Stimulated activated CD8-positive, alpha-beta memory T cell treated with anti-CD3 and anti-CD28 coated beads, Interleukin-4, amount 100 ng/mL, for 48 hours (primary cell): ENCODE data around the gene TARM1.
"Not testable (repeated sequence)": the region's sequence is repeated elsewhere in the genome, so short reads cannot be mapped to it uniquely, and the experiment has no call there.

ENCODE experiments used
- DNase-seq: peaks from one replicate; pipeline ENCODE4 v3.0.0-alpha.2; 2020

TARM1 gene

GRCh38 chr19:54099190-54099902 is 18.2 kb upstream of the TARM1 start:
- no peak for DNase-seq

GRCh38 chr19:54096617-54097106 is 15.5 kb upstream of the TARM1 start:
- no peak for DNase-seq

DNA sequence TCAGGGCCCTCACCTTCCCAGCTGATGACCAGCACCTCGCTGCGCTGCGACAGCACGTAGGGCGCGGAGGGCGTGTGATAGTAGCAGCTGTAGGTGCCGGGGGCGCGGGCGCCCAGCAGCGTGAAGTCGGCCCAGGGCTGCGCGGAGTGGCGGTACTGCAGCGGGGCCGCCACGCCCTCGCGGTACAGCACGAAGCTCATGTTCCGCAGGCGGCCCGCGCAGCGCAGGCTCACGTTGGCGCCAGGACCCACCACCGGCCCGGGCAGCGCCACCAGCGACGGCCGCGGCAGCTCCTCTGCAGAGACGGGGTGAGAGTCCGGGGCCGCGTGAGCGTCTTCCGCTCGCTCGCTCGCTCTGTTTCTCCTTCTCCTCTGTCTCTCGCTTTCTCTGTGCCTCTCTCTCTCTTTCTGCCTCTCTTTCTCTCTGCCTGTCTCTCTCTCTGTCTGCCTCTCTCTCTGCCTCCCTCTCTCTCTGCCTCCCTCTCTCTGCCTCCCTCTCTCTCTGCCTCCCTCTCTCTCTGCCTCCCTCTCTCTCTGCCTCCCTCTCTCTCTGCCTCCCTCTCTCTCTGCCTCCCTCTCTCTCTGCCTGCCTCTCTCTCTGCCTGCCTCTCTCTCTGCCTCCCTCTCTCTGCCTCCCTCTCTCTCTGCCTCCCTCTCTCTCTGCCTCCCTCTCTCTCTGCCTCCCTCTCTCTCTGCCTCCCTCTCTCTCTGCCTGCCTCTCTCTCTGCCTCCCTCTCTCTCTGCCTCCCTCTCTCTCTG is 14.9 kb upstream of the TARM1 start:
- DNase-seq = peak; percentile 63

GRCh38 chr19:54095136-54095858 is 14.1 kb upstream of the TARM1 start:
- DNase-seq = no peak

DNA sequence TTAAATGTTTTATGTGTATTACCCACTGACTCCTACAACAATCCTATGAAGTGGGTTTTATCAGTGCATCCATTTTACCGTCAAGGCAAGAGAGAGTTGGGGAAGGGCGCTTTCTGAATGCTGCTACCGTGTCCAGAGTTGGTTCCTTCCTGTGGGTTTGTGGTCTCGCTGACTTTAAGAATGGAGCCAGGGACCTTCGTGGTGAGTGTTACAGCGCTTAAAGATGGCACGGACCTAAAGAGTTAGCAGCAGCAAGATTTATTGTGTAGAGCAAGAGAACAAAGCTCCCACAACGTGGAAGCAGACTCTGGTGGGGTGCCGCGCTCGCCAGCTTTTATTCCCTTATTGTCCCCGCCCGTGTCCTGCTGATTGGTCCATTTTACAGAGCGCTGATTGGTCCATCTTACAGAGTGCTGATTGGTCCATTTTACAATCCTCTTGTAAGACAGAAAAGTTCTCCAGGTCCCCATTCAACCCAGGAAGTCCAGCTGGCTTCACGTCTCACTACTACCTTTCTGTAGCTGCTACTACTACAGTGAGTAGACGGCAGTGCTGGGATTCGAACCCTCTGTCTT is 13.3 kb upstream of the TARM1 start:
- DNase-seq = no peak

DNA sequence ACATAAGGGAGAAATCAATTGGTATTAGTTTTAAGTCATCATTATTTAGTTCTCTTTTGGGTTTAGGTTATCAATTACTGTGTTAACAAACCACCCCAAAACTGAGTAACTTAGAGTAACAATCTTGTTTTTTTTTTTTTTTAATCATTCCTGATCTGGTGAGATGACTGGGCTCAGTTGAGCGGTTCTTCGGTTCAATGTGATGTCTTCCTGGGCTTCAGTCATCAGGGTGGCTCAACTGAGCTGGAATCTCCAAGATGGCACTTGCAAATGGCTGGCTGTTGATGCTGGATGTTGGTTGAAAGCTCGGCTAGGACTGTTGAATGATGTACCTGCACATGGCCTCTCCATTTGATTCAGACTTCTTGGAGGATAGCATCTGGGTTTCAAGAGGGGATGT is 3.2 kb upstream of the TARM1 start:
- no peak for DNase-seq

GRCh38 chr19:54077334-54077733 is 3.8 kb downstream of the TARM1 start:
- no peak for DNase-seq

GRCh38 chr19:54074851-54075250 is 6.3 kb downstream of the TARM1 start:
- DNase-seq = no peak

DNA sequence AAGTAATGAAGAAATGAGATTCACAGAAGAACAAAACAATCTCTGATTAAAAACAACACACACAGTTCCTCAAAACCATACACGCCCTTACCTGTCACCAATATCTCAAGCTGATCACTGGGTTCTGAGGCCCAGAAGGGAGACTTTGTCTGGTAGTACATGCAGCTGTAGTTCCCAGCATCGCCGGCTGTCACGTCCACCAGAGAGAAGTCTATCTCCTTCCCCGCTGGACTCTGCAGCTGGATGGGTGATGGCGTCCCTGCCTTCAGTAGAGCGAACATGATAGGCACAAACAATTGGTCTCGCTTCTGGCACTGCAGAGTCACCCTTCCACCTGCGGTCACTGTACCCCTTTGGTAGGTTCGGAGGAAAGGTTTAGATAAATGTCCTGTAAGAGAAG is 7.3 kb downstream of the TARM1 start:
- no peak for DNase-seq

DNA sequence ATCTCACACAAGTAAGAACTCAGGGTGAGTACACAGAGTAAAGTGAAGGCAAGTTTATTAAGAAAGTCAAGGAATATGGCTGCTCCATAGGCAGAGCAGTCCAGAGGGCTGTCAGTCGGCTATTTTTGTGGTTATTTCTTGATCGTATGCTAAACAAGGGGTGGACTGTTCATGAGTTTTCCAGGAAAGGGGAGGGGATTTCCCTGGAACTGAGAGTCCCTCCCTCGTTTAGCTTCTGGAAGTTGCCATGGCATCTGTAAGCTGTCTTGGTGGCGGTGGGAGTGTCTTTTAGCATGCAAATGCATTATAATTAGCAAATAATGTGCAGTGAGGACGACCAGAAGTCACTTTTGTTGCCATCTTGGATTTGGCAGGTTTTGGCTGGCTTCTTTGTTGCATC is 11.7 kb downstream of the TARM1 start:
- DNase-seq = no peak

DNA sequence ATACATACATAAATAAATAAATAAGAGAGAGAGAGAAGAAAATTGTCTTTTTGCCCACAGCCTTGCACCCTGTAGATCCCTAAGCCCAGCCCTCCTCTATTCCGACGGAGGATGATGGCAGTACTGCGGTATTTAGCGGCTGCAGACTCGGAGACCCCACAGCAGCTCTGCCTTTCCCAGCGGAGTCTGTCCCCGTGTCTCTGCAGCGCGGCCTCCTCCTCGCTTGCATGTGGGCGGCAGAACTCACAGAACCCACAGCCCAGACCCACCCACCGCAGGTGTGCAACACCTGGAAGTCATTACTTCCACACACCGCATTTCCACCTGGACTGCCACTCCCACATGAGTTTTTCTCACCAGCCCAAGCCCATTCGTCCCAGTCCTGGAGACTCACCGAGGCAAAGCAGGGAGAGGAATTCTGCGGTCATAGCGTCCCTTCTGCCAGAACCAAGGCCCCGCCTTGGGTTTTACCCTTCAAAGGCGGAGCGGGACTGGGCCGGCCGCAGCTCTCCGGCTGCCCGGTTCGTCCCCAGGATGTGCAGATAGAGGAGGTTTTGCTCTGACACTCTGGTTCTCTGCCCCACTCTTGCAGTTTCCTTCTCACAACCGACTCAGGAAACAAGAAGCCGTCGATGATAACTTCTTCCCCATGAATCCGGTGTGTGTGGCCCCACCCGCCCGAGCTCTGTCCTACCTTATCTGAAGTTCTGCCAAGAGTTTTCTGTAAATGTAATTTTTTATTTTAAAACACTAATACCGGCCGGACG is 17.6 kb downstream of the TARM1 start, which contains the start of gene VSTM1:
Gene VSTM1, minus strand, starts transcription at position 548 of the 767 bp plus-strand sequence. Its CDS starts 120 bp downstream, at position 428.
- DNase-seq = no peak

- DNase-seq = no peak
These were observed 18.5 kb downstream of the TARM1 start for GRCh38 chr19:54062643-54063042.

DNA sequence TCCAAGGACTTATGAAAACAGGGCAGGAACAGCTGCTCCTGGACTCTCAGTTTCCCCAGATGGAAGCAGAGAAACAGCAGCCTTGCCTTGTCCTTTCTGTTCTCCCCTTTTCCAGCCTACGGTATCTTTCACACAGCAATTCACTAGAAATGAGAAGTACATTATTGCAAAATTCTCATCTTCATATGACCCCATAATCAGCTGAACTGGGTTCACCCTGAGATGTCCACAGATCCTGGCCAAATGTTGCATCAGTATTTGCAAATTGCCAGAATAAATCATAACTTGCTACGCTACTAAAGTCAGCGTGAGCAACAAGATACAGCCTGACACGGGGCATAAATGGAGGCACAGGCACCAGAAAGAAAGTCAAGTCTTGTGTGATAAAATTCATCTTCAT is 33.5 kb downstream of the TARM1 start:
- DNase-seq = no peak

- no peak for DNase-seq
These were observed 35.4 kb downstream of the TARM1 start for GRCh38 chr19:54045771-54046170.

GRCh38 chr19:54042989-54043388 is 38.2 kb downstream of the TARM1 start:
- no peak for DNase-seq

DNA sequence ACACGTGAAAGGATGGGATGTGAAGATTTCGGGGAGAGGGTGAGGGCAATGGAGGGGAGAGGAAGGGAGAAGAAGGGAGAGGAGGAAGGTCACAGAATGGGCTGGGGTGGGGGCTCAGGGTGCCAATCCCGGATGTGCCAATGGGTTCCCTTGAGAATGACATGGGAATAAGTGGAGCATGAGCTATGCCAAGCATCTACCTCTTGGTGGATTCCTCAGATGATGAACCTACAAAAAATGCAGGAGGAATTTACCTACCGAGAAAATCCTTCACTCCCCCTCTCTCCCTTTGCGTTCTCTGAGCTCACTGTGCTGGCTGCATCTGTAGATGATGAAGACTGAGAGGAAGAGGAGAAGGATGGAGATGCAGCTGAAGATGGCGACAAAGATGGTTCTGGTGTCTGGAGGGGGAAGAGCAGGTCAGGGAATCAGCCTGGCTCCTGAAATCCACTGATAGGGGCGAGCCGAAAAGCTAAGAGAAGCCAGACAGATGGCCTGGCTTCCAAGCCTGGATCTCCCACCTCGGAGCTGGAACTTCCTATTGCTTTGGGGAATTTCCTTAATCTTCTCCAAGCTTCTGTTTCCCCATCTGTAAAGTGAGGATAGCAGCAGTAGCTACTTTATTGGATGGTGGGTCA is 39.1 kb downstream of the TARM1 start:
- DNase-seq = no peak

GRCh38 chr19:54040003-54040402 is 41.2 kb downstream of the TARM1 start:
- no peak for DNase-seq

DNA sequence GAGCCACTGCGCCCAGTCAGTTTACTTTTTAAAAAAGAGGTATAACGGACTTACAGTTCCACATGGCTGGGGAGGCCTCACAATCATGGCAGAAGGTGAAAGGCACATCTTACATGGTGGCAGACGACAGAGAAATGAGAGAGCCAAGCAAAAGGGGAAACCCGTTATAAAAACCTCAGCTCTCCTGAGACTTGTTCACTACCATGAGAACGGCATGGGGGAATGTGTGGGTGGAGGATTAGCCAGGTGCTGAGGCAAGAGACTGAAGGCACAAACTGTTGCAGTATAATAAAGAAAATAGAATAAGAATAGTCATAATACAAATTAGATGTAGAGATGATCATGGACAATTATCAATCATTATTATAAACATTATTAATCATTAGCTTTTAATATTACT is 44.6 kb downstream of the TARM1 start:
- DNase-seq = not testable (repeated sequence)

DNA sequence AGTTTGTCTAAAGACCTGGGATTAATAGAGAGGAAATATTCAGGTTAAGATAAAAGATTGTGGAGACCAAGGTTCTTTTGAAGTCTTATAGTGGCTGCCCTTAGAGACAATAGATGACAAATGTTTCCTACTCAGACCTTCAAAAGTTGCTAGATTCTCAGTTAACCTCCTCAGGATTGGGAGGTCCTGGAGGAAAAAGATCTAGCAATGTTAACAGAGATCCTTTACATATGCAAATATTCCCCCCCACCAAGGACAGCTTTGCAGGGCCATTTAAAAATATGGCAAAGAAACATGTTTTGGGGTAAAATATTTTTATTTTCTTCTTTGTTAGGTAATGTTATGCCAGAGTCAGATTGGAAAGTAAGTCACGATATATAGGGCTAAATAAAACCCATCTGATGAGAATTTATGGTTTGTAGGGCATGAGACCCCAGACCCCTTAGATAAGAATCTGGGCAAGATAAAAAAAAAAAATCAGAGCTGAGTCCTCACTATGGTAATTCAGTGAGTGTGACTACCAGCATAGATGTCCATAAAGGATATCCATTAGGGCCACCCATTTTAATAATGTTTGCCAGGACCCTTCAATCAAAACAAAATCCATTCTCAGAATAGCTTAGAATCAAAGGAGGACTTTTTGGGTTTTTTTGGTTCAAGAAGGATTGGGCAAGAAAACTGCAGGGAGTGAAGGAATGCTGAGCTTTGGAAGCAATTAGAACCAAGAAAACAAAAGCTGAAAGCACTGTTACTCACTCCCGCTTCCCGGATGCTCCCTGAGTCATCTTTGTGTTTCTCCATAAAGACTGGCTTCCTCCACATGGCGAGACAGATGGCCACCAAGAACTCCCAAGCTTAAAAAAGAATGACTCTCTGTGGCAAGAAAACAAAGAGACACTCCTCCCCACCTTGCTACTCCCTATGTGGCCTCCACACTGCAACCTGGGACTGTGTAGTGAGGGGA is 45.7 kb downstream of the TARM1 start:
- no peak for DNase-seq

- DNase-seq = no peak
These were observed 50.1 kb downstream of the TARM1 start for GRCh38 chr19:54030895-54031586.
